NCI-H1092 treated with DMSO at 0.1 percent for 48 hours (cell line): ENCODE data around the gene TMCC2.
"Not testable (repeated sequence)": the region's sequence is repeated elsewhere in the genome, so short reads cannot be mapped to it uniquely, and the experiment has no call there.

ENCODE experiments used
- DNase-seq: peaks from one replicate; lab custom pipeline; 2025; lab: John Stamatoyannopoulos, UW

TMCC2 gene

GRCh38 chr1:205211839-205212536 is 15.8 kb upstream of the TMCC2 start:
- DNase-seq: no peak

- no peak for DNase-seq
These were observed 13.0 kb upstream of the TMCC2 start for GRCh38 chr1:205214756-205215155.

- DNase-seq: no peak
These were observed 11.2 kb upstream of the TMCC2 start for GRCh38 chr1:205216588-205216987.

- DNase-seq: no peak
These were observed 10.3 kb upstream of the TMCC2 start for GRCh38 chr1:205217418-205217817.

- no peak for DNase-seq
These were observed 7.3 kb upstream of the TMCC2 start for GRCh38 chr1:205220421-205220820.

- DNase-seq: no peak
These were observed 3.0 kb upstream of the TMCC2 start for GRCh38 chr1:205224736-205225135.

GRCh38 chr1:205225901-205226765 is 1.6 kb upstream of the TMCC2 start:
- DNase-seq: no peak

GRCh38 chr1:205226868-205227583 is 720 bp upstream of the TMCC2 start:
- peak; percentile 43 for DNase-seq

GRCh38 chr1:205228093-205228521 is 361 bp downstream of the TMCC2 start:
- peak; percentile 72 for DNase-seq

GRCh38 chr1:205229399-205229871 is 1.7 kb downstream of the TMCC2 start:
- DNase-seq: peak; percentile 86

- no peak for DNase-seq
These were observed 2.4 kb downstream of the TMCC2 start for GRCh38 chr1:205229916-205230700.

- DNase-seq: no peak
These were observed 3.2 kb downstream of the TMCC2 start for GRCh38 chr1:205230982-205231381.

- DNase-seq: no peak
These were observed 4.5 kb downstream of the TMCC2 start for GRCh38 chr1:205232127-205232820.

GRCh38 chr1:205232945-205233397 is 5.2 kb downstream of the TMCC2 start:
- no peak for DNase-seq

GRCh38 chr1:205233986-205234385 is 6.2 kb downstream of the TMCC2 start:
- DNase-seq: not testable (repeated sequence)

GRCh38 chr1:205235951-205236350 is 8.2 kb downstream of the TMCC2 start:
- DNase-seq: no peak

- DNase-seq: no peak
These were observed 8.8 kb downstream of the TMCC2 start for GRCh38 chr1:205236526-205236925.

GRCh38 chr1:205236951-205237475 is 9.3 kb downstream of the TMCC2 start:
- DNase-seq: no peak

- DNase-seq: no peak
These were observed 10.1 kb downstream of the TMCC2 start for GRCh38 chr1:205237526-205238484.
